Mucosa of stomach (tissue), 1 donor: ENCODE data around the gene MGAT3.

Experiments
- H3K27me3 ChIP-seq: one replicate; pipeline ENCODE4 v1.7.0; 2013; ENCODE audit warnings: mild to moderate bottlenecking, low read length; ENCODE audit not compliant: control insufficient read depth, insufficient read depth
- H3K36me3 ChIP-seq: one replicate; pipeline ENCODE4 v1.7.0; 2013; ENCODE audit warnings: low read length; ENCODE audit not compliant: control insufficient read depth, insufficient read depth
- H3K4me1 ChIP-seq: one replicate; pipeline ENCODE4 v1.7.0; 2013; ENCODE audit warnings: mild to moderate bottlenecking, low read length; ENCODE audit not compliant: control insufficient read depth, insufficient read depth
- H3K4me3 ChIP-seq: one replicate; pipeline ENCODE4 v1.7.0; 2013; ENCODE audit warnings: low read length
- H3K9ac ChIP-seq: one replicate; pipeline ENCODE4 v1.7.0; 2013; ENCODE audit warnings: mild to moderate bottlenecking, low read length, moderate library complexity
- H3K9me3 ChIP-seq: one replicate; pipeline ENCODE4 v1.7.0; 2013; ENCODE audit warnings: mild to moderate bottlenecking, low read length, moderate library complexity; ENCODE audit not compliant: control insufficient read depth
- donor health status: Pancreatic carcinoma.

MGAT3 gene

GRCh38 chr22:39469681-39470450, 13.1 kb downstream of the MGAT3 start:
- H3K4me3 ChIP-seq: no peak overlapping the region
- no peaks in the 10 kb centered on the region for H3K27me3 ChIP-seq
- H3K36me3 ChIP-seq: no peaks in the 10 kb centered on the region
- H3K9ac ChIP-seq: peak overlapping the region; percentile 20
- H3K9me3 ChIP-seq: no peaks in the 10 kb centered on the region
- H3K4me1 ChIP-seq: peaks cover 78% of the 10 kb centered on the region

GRCh38 chr22:39470451-39471291, 13.9 kb downstream of the MGAT3 start:
- Histone ChIP-seq H3K4me1 (peaks cover 79% of the 10 kb centered on the region), H3K9ac (peak overlapping the region; percentile 68), H3K4me3 (no peak overlapping the region)

GRCh38 chr22:39471381-39472141, 14.7 kb downstream of the MGAT3 start:
- Histone ChIP-seq H3K9me3 (no peaks in the 10 kb centered on the region), H3K9ac (peak overlapping the region; percentile 68), H3K4me1 (peaks cover 79% of the 10 kb centered on the region), H3K27me3 (no peaks in the 10 kb centered on the region), H3K4me3 (no peak overlapping the region), H3K36me3 (no peaks in the 10 kb centered on the region)

More at GRCh38 chr22:39470451-39471291, 13.9 kb downstream of the MGAT3 start:
- Histone ChIP-seq H3K36me3 (no peaks in the 10 kb centered on the region), H3K9me3 (no peaks in the 10 kb centered on the region), H3K27me3 (no peaks in the 10 kb centered on the region)

- H3K27me3 ChIP-seq: no peaks in the 10 kb centered on the region
- H3K9ac ChIP-seq: peak overlapping the region; percentile 68
- no peaks in the 10 kb centered on the region for H3K9me3 ChIP-seq
- peak overlapping the region; percentile 42 for H3K4me3 ChIP-seq
- H3K4me1 ChIP-seq: peaks cover 75% of the 10 kb centered on the region
- H3K36me3 ChIP-seq: peaks cover 5% of the 10 kb centered on the region
Observed at GRCh38 chr22:39472570-39473556, 16.1 kb downstream of the MGAT3 start.

- no peaks in the 10 kb centered on the region for H3K9me3 ChIP-seq
- H3K9ac ChIP-seq: peak overlapping the region; percentile 68
- H3K4me3 ChIP-seq: no peak overlapping the region
- H3K27me3 ChIP-seq: no peaks in the 10 kb centered on the region
- peaks cover 76% of the 10 kb centered on the region for H3K4me1 ChIP-seq
- H3K36me3 ChIP-seq: peaks cover 6% of the 10 kb centered on the region
Observed at GRCh38 chr22:39473851-39474250, 17.0 kb downstream of the MGAT3 start.

- Histone ChIP-seq H3K9me3 (no peaks in the 10 kb centered on the region), H3K4me3 (no peak overlapping the region), H3K4me1 (peaks cover 73% of the 10 kb centered on the region), H3K36me3 (peaks cover 6% of the 10 kb centered on the region), H3K27me3 (no peaks in the 10 kb centered on the region), H3K9ac (peak overlapping the region; percentile 68)
Observed at GRCh38 chr22:39474351-39475111, 17.7 kb downstream of the MGAT3 start.

- H3K4me1 ChIP-seq: peaks cover 65% of the 10 kb centered on the region
- no peaks in the 10 kb centered on the region for H3K27me3 ChIP-seq
- H3K4me3 ChIP-seq: no peak overlapping the region
- peak overlapping the region; percentile 68 for H3K9ac ChIP-seq
- no peaks in the 10 kb centered on the region for H3K9me3 ChIP-seq
- peaks cover 6% of the 10 kb centered on the region for H3K36me3 ChIP-seq
Observed at GRCh38 chr22:39475337-39475736, 18.5 kb downstream of the MGAT3 start.

- H3K36me3 ChIP-seq: peaks cover 6% of the 10 kb centered on the region
- no peaks in the 10 kb centered on the region for H3K27me3 ChIP-seq
- no peak overlapping the region for H3K4me3 ChIP-seq
- no peak overlapping the region for H3K9ac ChIP-seq
- no peaks in the 10 kb centered on the region for H3K9me3 ChIP-seq
- peaks cover 59% of the 10 kb centered on the region for H3K4me1 ChIP-seq
Observed at GRCh38 chr22:39475902-39476301, 19.1 kb downstream of the MGAT3 start.

- Histone ChIP-seq H3K9me3 (no peaks in the 10 kb centered on the region), H3K4me3 (no peak overlapping the region), H3K27me3 (no peaks in the 10 kb centered on the region), H3K36me3 (peaks cover 6% of the 10 kb centered on the region), H3K4me1 (peaks cover 51% of the 10 kb centered on the region), H3K9ac (no peak overlapping the region)
Observed at GRCh38 chr22:39476664-39477063, 19.9 kb downstream of the MGAT3 start.

- Histone ChIP-seq H3K36me3 (peaks cover 6% of the 10 kb centered on the region), H3K9ac (no peak overlapping the region), H3K4me1 (peaks cover 43% of the 10 kb centered on the region), H3K9me3 (no peaks in the 10 kb centered on the region), H3K4me3 (no peak overlapping the region), H3K27me3 (no peaks in the 10 kb centered on the region)
Observed at GRCh38 chr22:39477542-39477941, 20.7 kb downstream of the MGAT3 start.
